HCT116 (cell line): ENCODE measurements around the gene CLEC16A. TPM values are rescaled to one million over a fixed set of nuclear protein-coding genes. Genes with fewer than 3 reads are reported as not detected.

ENCODE experiments used
- ATAC-seq: fragments of 200-7000 bp; cut with Tn5 transposase; 2 replicates; pipeline ENCODE4 v1.9.1; 2020; ENCODE audit warnings: mild to moderate bottlenecking, moderate library complexity
- BruUV-seq: library from RNA; stranded (reverse); fragments of 400-500 nt; replicated peaks from 2 replicates; lab custom pipeline; 2021; lab: Mats Ljungman, UMichigan
- CTCF ChIA-PET: fragments of 300-600 bp; sonication (Branson Sonifier 250); formaldehyde crosslinking; loops from one replicate; lab custom pipeline; 2021; ENCODE audit warnings: antibody characterized with exemption; lab: Charles Lee
- POLR2A ChIA-PET: fragments of 300-600, 350-600 bp; sonication (Branson Sonifier 250); formaldehyde crosslinking; loops from one replicate; lab custom pipeline; 2021; ENCODE audit warnings: antibody characterized with exemption; lab: Charles Lee
- RAD21 ChIA-PET, 2 experiments: fragments of 300-600 bp; sonication (Branson Sonifier 250); formaldehyde crosslinking; loops; one replicate each; lab custom pipeline; 2023; ENCODE audit warnings: low total read pairs in 2 of 2; ENCODE audit not compliant: uncharacterized antibody in 2 of 2, unreplicated experiment in 2 of 2, low non-redundant PET in 1 of 2; lab: Charles Lee
- DNase-seq: peaks from one replicate; pipeline ENCODE4 v3.0.0-alpha.2; 2010; ENCODE audit warnings: low read depth, low spot score
- H2AFZ ChIP-seq: fragments of 200-600 bp; shearing (Covaris generic), sonication (generic); 2 replicates; pipeline ENCODE4 v1.6.1; 2017; ENCODE audit warnings: low read depth, mixed run types, mixed read lengths, antibody characterized with exemption, low read length; ENCODE audit not compliant: poor library complexity, severe bottlenecking
- H3K27ac ChIP-seq: 2 replicates; pipeline ENCODE4 v1.5.1; 2012; ENCODE audit warnings: low read depth, low read length
- H3K27me3 ChIP-seq: fragments of 200-600 bp; sonication (generic); 2 replicates; pipeline ENCODE4 v1.6.1; 2016; ENCODE audit warnings: mixed run types, low read length, mixed read lengths; ENCODE audit not compliant: insufficient read depth
- H3K36me3 ChIP-seq, 2 experiments: fragments of 200-500 bp in 1 of 2; fragments of 200-600 bp in 1 of 2; sonication (Bioruptor generic) in 1 of 2; sonication (generic) in 1 of 2; 2 replicates each; pipeline versions ENCODE4 v1.5.1 to v1.6.1; 2014 to 2016; ENCODE audit warnings: low read length in 2 of 2, inconsistent platforms in 1 of 2, mixed read lengths in 1 of 2, mixed run types in 1 of 2; ENCODE audit not compliant: insufficient read depth in 2 of 2, control insufficient read depth in 1 of 2
- H3K4me1 ChIP-seq, 2 experiments: fragments of 200-600 bp in 1 of 2; sonication (generic) in 1 of 2; 2 replicates each; pipeline versions ENCODE4 v1.5.1 to v1.6.1; 2012 to 2017; ENCODE audit warnings: low read length in 2 of 2, inconsistent platforms in 1 of 2, mild to moderate bottlenecking in 1 of 2, mixed read lengths in 1 of 2, mixed run types in 1 of 2, moderate library complexity in 1 of 2; ENCODE audit not compliant: insufficient read depth in 2 of 2, control insufficient read depth in 1 of 2
- H3K4me2 ChIP-seq: fragments of 200-600 bp; sonication (generic); 2 replicates; pipeline ENCODE4 v1.6.1; 2017; ENCODE audit warnings: mixed run types, low read length, mixed read lengths
- H3K4me3 ChIP-seq, 2 experiments: fragments of 200-600 bp in 1 of 2; sonication (generic) in 1 of 2; replicated peaks in 1 of 2; 2 replicates each; pipeline ENCODE4 v1.5.1; 2011 to 2016; ENCODE audit warnings: low read length in 2 of 2, control low read depth in 1 of 2, low read depth in 1 of 2, mild to moderate bottlenecking in 1 of 2, mixed read lengths in 1 of 2, mixed run types in 1 of 2
- H3K79me2 ChIP-seq: fragments of 200-600 bp; sonication (generic); 2 replicates; pipeline ENCODE4 v1.6.1; 2017; ENCODE audit warnings: mild to moderate bottlenecking, mixed run types, low read length, moderate library complexity, mixed read lengths; ENCODE audit not compliant: insufficient read depth
- H3K9ac ChIP-seq: fragments of 200-600 bp; sonication (generic); 2 replicates; pipeline ENCODE4 v1.6.1; 2016; ENCODE audit warnings: low read length, mixed read lengths
- H3K9me2 ChIP-seq: fragments of 200-600 bp; sonication (generic), shearing (Covaris generic); 2 replicates; pipeline ENCODE4 v1.6.1; 2017; ENCODE audit warnings: mixed run types, mild to moderate bottlenecking, moderate library complexity; ENCODE audit not compliant: insufficient read depth
- H3K9me3 ChIP-seq, 2 experiments: fragments of 200-500 bp in 1 of 2; fragments of 200-600 bp in 1 of 2; sonication (Bioruptor generic) in 1 of 2; sonication (generic) in 1 of 2; 2 replicates each; pipeline ENCODE4 v1.6.1; 2014 to 2017; ENCODE audit warnings: low read length in 2 of 2, mixed read lengths in 2 of 2, inconsistent platforms in 1 of 2, low read depth in 1 of 2, mild to moderate bottlenecking in 1 of 2, mixed run types in 1 of 2, moderate library complexity in 1 of 2; ENCODE audit not compliant: control insufficient read depth in 1 of 2, insufficient read depth in 1 of 2
- H4K20me1 ChIP-seq: fragments of 200-600 bp; sonication (generic), shearing (Covaris generic); 2 replicates; pipeline ENCODE4 v1.6.1; 2017; ENCODE audit warnings: mixed run types, mild to moderate bottlenecking, moderate library complexity; ENCODE audit not compliant: insufficient read depth
- CEBPB ChIP-seq: IDR thresholded peaks from 2 replicates; pipeline ENCODE4 v1.6.1; 2012; ENCODE audit warnings: low read depth
- ELF1 ChIP-seq: IDR thresholded peaks from 2 replicates; pipeline ENCODE4 v1.6.1; 2012; ENCODE audit warnings: low read depth, borderline replicate concordance
- JUND ChIP-seq: IDR thresholded peaks from 2 replicates; pipeline ENCODE4 v1.6.1; 2012
- RAD21 ChIP-seq: IDR thresholded peaks from 2 replicates; pipeline ENCODE4 v1.6.1; 2012; ENCODE audit warnings: low read depth, mild to moderate bottlenecking
- ZBTB33 ChIP-seq: IDR thresholded peaks from 2 replicates; pipeline ENCODE4 v1.6.1; 2011; ENCODE audit warnings: mild to moderate bottlenecking, low read length, moderate library complexity; ENCODE audit not compliant: insufficient replicate concordance; ENCODE audit errors: extremely low read depth
- ZNF274 ChIP-seq: fragments of 200-500 bp; sonication (Bioruptor generic); IDR thresholded peaks from 2 replicates; pipeline ENCODE4 v1.6.1; 2014; ENCODE audit warnings: mild to moderate bottlenecking, low read depth, low read length, inconsistent platforms
- intact Hi-C: fragments of 100-400 bp; cut with micrococcal nuclease; formaldehyde crosslinking; loops from 2 replicates; pipeline ENCODE4 v1.10.0; 2022
- total RNA-seq: library from RNA; stranded (reverse); gene quantifications from one replicate; pipeline ENCODE4 v1.2.1, GENCODE V29; 2021; ENCODE audit not compliant: unreplicated experiment

Gene CLEC16A
- total RNA-seq, 1 experiment from 2014 or later: 18.0 TPM

DNA sequence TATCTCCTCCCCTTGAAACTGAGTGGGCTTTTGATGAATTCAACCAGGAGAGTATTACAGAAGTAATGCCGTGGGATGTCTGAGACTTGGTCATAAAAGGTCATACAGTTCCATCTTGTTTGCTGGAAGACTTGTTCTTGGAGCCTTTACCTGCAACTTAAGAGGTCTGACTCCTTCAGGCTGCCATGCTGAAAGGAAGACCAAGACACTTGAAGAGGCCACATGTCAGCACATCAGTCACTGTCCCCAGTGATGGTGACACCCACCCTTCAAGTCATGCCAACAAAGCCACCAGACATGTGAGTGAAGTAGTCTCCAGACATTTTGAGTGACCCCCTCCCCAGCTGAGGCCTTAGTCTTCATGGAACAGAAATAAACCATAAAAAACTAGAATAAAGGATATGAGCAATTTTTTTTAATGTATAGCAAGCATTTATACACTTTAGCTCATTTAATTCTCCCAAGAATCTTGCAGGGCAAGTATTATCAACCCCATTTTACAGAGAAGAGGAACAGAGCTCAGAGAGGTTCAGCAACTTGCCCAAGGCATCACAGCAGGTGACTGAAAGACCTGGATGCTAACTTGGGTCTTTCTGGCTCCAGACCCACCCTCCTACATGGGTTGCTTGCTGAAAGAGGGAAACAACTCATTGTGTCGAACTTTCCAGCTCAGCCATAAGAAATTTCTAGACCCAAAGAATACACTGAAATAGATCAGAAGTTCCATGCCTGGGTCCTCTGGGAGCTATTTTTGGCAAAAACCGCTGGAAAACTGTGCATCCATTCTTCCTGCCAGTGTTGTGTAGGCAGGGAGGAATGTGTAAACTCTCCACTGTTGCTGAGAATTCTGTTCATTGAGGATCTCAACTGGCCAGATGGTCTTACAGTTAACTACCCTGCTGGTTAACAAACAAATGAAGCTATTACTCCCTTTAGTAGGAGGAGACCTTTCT, 273.6 kb downstream of the CLEC16A start:
- POLR2A ChIA-PET: interaction anchor here (0.6 kb wide), 1 partner anchor 348 kb away, joined by 3 read pairs; no protein-coding TSS in a partner anchor
- H3K27ac ChIP-seq: no peak overlapping the region

More for the DNA sequence above, 273.6 kb downstream of the CLEC16A start:
- intact Hi-C loops: no loop called here
- Histone ChIP-seq H3K4me2 (no peak overlapping the region), H3K27me3 (no peaks in the 10 kb centered on the region), H3K79me2 (no peaks in the 10 kb centered on the region), H3K4me3 (no peak overlapping the region), H3K9me3 (peaks cover 11 to 21% of the 10 kb centered on the region in 2 experiments; a peak in 3 of 4 replicates), H3K4me1 (no peaks in the 10 kb centered on the region), H2AFZ (no peak overlapping the region), H4K20me1 (no peaks in the 10 kb centered on the region), H3K36me3 (no peaks in the 10 kb centered on the region)
- ATAC-seq (no peak), DNase-seq (no peak)
- CTCF ChIA-PET: no interaction called here
- BruUV-seq: no TSS peak
- RAD21 ChIA-PET: interaction anchor here in 1 of 2 experiments (0.6 kb wide), 1 partner anchor 235 kb away, joined by 6 read pairs; no protein-coding TSS in a partner anchor
- no peak for TF ChIP-seq ZBTB33
- TF ChIP-seq RAD21: no peak
- no peak for TF ChIP-seq ELF1
- no peak for TF ChIP-seq ZNF274
- TF ChIP-seq CEBPB: no peak
- no peak for TF ChIP-seq JUND
- TF ChIP-seq, all 23 proteins: peak for 0
- no peak overlapping the region for H3K9ac ChIP-seq
- no peaks in the 10 kb centered on the region for H3K9me2 ChIP-seq
